Hematopoietic multipotent progenitor cell (in vitro differentiated cells): ENCODE measurements around the gene SEC61A1. TPM values are rescaled to one million over a fixed set of nuclear protein-coding genes. Genes with fewer than 3 reads are reported as not detected.

Experiments used
- DNase-seq, 3 donors: peaks; one replicate each; pipeline ENCODE4 v3.0.0-alpha.2; 2011 to 2015; ENCODE audit warnings: low read depth in 2 of 3, low spot score in 2 of 3
- total RNA-seq: library from RNA; depleted of rRNA; stranded (reverse); fragments of >200 nt; gene quantifications from one replicate; pipeline ENCODE4 v1.2.3, GENCODE V29; 2012

SEC61A1 gene
- 133 TPM for total RNA-seq

- DNase-seq, result peak; percentile 91 to 95 (median 94)
Observed at GRCh38 chr3:128051837-128052594, at the start of gene SEC61A1. SEC61A1 (plus strand) TSS chr3:128052437; CDS start chr3:128052553, 116 bp downstream.

GRCh38 chr3:128004661-128005060, 47.6 kb upstream of the SEC61A1 start:
- DNase-seq, result no peak

DNA sequence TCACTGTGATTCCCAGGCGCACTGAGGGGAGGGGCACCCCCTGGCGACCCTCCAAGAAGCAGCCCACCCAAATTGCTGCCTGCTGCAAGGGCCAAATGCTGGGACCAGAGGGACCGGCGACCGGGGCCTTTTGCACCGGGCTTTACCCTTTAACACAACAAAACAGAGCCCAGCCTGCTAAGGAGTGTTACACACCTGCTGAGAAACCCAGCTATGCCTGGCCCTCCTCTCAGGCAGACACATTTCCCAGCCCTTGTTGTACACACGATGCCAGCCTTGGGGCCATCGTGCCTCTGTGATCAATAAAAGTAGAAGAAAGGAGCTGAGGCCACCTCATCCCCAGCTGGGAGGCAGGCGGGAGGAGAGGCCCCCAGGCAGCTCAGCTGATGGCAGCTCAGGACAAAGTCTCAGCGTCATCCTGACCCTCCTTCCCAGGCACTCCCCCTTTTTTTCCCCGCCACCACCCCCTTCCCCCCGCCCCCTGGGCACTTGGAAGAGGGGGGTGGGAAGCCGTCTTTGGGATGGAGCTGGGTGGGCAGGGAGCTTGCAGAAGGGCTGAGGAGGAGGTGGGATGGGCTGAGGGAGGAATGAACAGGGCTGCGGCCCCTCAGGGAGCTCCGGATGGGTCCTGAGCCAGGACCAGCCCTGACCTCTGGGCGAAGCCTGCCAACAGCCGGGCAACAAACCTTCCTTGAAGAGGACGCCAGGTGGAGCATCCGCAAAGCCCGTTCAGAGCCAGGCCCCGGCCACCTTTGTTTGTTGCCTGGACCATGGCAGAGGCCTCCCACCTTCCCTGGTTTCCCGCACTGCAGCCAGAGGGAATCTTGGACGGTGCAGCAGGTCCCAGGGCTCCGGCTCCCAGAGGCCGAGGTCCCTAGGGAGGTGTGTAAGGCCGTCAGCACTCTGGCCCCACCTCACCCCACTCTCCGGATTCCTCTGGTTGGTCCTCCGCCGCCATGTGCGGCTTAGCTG, 45.9 kb upstream of the SEC61A1 start:
- no peak for DNase-seq

DNA sequence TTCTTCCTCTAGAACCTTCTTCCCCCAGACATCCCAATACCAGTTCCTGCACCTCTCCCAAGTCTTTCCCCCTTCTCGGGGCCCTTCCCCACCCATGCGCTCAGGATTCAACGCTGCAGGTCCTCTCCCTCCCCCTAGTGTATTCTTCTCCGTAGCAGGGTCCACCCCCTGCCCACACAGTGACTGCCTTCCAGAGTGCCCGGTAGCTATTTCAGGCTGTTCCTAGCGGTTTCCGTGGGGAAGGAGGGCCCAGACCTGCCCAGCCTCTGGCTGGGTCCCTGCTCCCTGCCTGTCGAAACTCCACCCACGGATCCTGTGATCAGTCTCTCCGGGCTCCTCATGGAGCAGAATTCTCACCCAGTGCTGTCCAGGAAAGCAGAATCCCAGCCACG, 45.2 kb upstream of the SEC61A1 start:
- DNase-seq, result no peak

DNA sequence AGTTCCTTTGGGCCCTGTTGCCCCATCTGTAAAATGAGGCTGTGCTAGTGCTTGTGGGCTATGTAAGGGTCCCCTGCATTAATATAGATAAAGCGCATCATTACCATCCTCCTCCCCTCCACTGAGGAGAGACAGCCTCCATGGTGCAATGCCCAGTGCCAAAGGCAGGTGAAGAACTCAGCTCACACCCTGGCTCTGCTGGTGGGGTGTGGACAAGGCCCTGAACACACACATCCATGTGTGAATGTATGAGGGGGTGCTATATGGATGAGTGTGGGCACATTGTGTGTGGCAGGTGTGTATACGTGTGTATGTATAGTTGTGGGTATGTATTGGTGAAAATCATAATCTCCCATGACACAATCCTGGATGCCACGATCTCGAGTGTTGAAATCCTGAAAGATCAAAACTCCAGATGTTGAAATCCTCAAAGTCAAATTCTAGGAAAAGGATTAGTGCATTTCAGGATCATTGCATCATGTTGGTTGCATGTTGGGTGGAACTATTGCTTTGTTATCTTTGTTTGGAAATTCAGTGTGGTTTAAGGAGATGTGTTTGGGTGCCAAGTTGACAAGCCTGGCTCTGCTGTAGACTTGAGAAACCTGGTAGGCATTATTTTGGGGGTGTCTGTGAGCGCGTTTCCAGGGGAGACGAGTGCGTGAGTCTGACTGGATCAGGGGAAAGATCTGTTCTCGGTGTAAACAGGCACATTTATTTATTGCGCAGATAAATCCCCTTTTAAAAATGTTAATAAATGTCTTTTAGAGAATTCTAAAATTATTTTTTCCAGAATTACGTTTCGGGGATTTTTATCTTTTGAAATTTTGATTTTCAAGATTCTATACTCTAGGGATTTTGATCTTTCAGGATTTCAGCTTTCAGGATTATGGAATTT, 42.0 kb upstream of the SEC61A1 start:
- no peak for DNase-seq

DNA sequence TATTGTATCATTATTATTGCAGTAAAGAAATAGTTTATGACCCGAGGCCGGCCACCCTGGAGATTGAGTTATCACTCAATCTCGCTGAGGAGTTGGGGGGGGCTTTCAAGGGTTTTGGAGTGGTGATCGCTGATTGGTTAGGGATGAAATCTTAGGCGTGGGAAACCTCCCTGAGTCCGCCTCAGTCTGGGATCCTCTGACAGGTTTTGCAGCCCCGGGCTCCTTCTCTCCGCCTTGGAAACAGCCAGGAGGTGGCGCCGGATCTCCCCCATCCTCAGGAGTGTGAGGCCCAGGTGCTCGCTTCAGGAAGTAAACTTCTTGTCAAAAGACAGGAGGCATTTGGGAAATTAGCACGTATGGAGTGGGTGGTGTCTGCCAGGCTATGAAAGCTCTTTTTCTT, 41.1 kb upstream of the SEC61A1 start:
- peak in 1 of 3 donors; percentile 13 for DNase-seq

- DNase-seq, result no peak
Observed at GRCh38 chr3:128012050-128012449, 40.2 kb upstream of the SEC61A1 start.

DNA sequence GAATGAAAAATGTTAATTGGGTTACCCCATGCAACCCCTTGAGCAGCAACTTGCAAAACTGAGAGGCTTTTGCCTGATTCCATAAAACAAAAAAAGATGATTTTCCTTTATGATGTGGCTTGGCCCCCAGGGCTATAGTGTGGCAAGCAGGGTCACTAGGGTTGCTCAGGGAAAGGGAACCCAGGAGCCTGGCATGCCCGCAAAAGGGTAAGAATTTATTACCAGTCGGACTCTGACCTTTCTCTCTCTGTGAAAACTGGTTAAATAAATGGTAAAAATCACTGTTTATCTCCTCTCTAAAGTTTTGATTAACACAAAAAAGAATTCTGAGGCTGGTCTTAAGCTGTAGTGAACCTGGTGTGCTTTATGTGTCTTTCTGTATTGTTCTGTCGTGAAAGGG, 37.7 kb upstream of the SEC61A1 start:
- DNase-seq, result no peak

DNA sequence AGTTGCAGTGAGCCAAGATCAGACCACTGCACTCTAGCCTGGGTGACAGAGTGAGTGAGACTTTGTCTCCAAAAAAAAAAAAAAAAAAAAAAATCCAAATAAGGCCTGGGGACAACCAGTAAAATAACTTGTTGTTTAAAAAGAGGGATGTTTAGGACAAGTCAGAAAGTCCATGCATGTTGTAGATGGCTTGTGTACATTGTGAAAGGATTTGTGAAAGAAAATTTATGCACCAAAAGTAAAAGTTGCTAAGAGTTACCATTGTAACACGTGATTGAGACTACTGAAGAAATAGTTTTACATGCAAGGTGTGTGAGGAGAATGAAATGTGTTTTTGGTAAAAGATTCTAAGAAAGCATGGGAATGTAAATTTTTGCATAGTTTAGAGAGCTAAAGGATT, 35.7 kb upstream of the SEC61A1 start:
- DNase-seq, result no peak

GRCh38 chr3:128021768-128022372, 30.4 kb upstream of the SEC61A1 start:
- DNase-seq, result no peak

DNA sequence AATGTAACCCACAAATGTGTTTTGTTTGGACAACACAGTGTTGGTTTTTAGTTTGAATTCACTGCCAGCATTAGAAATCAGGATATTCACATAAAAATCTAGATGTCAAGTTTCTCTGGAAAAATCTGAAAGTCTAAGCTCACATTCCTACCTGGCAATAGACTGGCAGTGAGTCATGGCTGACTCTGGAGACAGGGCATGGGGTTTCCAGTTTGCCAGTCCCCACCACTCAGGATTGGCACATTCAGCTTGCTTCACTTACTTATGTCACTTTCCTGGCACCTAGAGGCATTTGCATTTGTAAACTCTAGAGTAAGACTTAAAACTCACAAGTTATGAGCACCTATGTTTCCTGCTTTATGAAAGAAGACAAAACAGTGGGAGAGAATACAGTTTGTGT, 19.1 kb upstream of the SEC61A1 start:
- DNase-seq, result no peak

GRCh38 chr3:128036119-128036518, 16.1 kb upstream of the SEC61A1 start:
- no peak for DNase-seq

DNA sequence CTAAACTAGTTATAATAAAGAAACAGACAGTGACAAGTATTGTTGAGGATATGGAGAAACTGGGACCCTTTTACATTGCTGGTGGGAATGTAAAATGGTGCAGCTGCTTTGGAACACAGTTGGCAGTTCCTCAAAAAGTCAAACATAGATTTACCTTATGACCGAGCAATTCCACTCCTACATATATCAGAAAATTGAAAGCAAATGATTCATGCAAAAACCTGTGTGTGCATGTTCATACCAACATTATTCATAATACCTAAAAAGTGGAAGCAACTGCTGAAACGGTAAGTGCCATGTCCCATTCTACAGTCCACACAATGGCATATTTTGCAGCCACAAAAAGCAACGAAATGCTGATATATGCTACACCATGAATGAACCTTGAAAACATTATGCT, 12.2 kb upstream of the SEC61A1 start:
- no peak for DNase-seq

GRCh38 chr3:128040660-128041059, 11.6 kb upstream of the SEC61A1 start:
- no peak for DNase-seq

GRCh38 chr3:128041344-128041743, 10.9 kb upstream of the SEC61A1 start:
- no peak for DNase-seq

DNA sequence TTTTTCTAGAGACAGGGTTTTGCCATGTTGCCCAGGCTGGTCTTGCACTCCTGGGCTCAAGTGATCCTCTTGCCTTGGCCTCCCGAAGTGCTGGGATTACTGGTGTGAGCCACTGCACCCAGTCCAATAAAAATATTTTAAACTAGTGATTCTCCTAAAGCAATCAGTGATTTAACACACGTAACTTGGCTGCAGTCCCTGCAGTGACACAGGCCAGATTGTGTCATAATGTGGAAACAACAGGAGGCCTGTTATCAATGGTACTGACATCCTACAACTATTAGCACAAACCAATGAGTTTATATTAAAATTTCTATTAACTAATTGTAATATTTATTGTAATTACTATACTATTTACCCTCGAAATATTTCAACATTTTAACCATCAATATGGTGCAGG, 1.6 kb upstream of the SEC61A1 start:
- DNase-seq, result no peak

DNA sequence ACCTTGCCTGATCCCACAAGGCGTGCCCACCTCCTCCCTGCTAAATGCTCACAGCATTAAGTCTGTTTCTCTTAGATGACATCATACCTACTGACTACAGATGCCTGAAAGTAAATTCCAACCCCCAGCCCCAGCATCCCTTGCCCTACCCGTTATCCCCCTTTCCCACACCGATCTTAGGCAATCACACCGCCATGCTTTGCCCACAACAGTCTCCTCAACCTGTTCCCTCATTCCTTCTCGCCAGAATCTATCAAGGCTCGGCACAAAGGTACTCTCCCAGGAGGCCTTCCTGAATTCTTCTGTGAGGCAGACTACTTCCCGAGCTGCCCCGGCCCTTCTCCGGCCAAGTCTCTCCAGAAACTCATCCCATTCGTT, 789 bp upstream of the SEC61A1 start:
- no peak for DNase-seq

GRCh38 chr3:128052595-128053351, 536 bp downstream of the SEC61A1 start:
- DNase-seq, result peak in 1 of 3 donors; percentile 4

DNA sequence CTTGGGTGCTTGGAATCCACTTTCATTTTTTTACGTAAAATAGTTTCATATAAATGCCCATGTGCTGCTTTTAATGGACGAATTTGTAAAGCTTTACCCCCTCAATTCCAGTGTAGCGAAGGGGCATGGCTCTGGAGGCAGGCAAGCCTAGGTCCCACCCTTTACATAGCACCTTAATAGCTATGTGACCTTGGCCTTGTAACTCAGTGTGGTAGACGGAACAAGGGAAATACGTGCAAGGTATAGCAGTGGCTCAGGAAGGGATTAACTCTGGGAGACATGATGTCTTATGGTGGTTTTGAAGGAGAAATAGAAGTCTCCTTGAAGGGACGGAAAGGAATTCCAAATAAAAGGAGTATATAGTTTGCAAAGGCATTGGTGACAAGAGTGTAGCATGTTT, 1.4 kb downstream of the SEC61A1 start:
- no peak for DNase-seq

- DNase-seq, result no peak
Observed at GRCh38 chr3:128054367-128054766, 2.1 kb downstream of the SEC61A1 start.
